Right lobe of liver (tissue), 4 donors: ENCODE data around the gene SCD.

ENCODE experiments used
- CTCF ChIP-seq, 4 donors: fragments of 200-600 bp in 3 of 4; fragments of 450-650 bp in 1 of 4; IDR thresholded peaks; one replicate each; pipeline versions ENCODE4 v1.5.1 to v1.8.0; 2016 to 2022; ENCODE audit warnings: antibody characterized with exemption in 4 of 4, mild to moderate bottlenecking in 2 of 4
- POLR2A ChIP-seq: fragments of 450-650 bp; IDR thresholded peaks from one replicate; pipeline ENCODE4 v1.6.1; 2017; ENCODE audit warnings: antibody characterized with exemption, mild to moderate bottlenecking
- donor health status: DM: no; HTN: no; CAD: no.
- donor health status: DM: no; HTN: no; CAD: no.
- donor health status: DM: no; HTN: yes; CAD: no.

GRCh38 chr10:100382553-100382952 lies 35.5 kb downstream of the SCD start:
- no peak for TF ChIP-seq CTCF (IDR thresholded peaks at IDR 0.05)
- no peak for TF ChIP-seq POLR2A
